NCI-H2227 (cell line): ENCODE data around the gene PRR33.

Experiments
- DNase-seq: peaks from one replicate; lab custom pipeline; 2025; ENCODE audit not compliant: unreplicated experiment; lab: John Stamatoyannopoulos, UW

The PRR33 gene

GRCh38 chr11:1864831-1865665, 26.6 kb downstream of the PRR33 start:
- DNase-seq: no peak

- no peak for DNase-seq
Observed at GRCh38 chr11:1864231-1864630, 27.5 kb downstream of the PRR33 start.

- DNase-seq: peak; percentile 77
Observed at GRCh38 chr11:1863352-1864216, 28.1 kb downstream of the PRR33 start.

DNA sequence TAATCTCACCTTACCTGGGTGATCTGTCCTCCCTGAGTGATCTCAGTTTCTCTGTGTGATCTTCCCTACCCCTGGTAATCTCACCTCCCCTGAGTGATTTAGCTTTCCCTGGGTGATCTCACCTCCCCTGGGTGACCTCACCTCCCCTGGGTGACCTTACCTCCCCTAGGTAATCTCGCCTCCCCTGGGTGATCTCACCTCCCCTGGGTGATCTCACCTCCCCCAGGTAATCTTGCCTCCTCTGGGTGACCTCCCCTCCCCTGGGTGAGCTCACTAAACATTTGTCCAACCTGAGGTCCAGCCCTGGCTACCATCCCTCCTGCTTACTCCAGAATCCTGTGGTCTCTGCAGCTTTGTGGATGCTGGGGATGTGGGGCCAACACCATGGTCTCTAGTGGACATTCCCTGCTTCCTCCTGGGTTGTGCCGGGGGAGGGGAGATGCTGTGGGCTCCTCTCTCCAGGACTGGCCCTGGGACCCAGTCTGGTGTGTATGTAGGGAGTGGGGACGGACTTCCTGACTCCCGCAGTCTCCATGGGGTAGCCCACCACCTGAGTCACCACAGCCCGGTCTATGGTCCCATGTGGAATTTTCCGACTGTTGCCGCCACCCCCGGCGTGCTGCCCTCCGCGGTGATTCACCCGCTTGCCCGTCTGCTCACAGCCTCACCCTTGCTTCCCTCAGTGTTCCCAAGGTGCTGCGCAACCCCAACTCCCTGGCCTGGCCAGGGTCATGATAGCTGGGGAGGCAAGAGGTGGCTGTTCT, 28.9 kb downstream of the PRR33 start:
- no peak for DNase-seq

GRCh38 chr11:1861435-1862411, 30.0 kb downstream of the PRR33 start:
- DNase-seq: no peak

- DNase-seq: no peak
Observed at GRCh38 chr11:1860108-1860507, 31.6 kb downstream of the PRR33 start.

DNA sequence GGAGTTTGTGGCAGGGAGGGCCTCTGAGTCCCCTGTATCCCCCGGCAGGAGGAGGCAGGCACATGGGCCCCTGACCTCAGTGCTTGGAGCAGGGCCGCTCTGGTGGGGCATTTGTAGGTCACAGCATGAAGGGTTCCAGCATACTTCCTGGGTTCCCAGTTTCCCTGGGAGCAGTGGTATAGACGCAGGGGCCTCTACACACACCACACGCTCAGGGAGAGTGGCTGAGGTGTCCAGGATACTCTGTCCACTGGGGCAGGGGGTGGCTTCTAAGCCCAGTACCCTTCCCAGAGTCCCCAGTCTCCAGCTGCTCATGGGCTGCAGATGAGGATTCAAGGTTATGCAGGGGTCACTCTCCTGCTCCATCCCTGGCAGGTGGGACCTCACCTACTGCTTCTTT, 32.7 kb downstream of the PRR33 start:
- DNase-seq: no peak

DNA sequence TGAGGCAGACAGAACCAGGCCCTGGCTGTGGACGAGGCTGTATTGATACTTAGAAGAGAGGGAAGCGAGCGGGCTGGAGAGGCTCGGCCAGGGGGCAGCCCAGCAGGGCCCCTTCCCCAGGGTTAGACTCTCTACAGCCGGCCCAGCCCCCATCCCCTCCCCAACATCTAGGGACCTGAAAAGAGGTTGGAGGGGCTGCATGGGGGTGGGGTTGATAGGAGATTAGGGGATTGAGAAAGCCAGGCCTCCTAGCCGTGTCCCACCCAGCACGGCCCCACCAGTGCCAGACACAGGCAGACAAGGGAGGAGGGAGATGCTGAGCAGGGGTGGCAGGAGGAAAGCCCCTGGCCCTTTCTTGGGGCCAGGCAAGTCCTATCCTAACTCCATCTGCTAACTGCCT, 33.1 kb downstream of the PRR33 start:
- no peak for DNase-seq

- no peak for DNase-seq
Observed at GRCh38 chr11:1858154-1858553, 33.5 kb downstream of the PRR33 start.

DNA sequence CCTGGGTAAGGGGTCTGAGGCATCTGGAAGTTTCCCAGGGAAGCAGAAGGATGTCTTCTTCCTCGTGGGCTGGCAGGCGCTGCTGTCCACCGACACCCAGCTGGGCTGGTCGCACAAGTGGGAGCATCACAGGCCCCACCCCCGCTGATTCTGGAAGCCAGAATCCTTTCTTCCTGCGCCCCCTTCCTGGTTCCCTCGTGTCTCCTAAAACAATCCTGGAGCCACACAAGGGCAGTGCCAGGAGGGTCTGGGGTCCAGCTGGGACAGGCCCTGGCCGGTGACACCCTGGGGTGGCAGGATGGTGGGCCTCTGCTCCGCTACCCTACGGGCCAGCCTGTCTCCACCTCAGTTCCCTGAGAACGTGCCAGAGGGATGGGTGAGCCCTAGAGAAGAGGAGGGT, 34.6 kb downstream of the PRR33 start:
- no peak for DNase-seq

- no peak for DNase-seq
Observed at GRCh38 chr11:1856306-1857005, 35.2 kb downstream of the PRR33 start.

DNA sequence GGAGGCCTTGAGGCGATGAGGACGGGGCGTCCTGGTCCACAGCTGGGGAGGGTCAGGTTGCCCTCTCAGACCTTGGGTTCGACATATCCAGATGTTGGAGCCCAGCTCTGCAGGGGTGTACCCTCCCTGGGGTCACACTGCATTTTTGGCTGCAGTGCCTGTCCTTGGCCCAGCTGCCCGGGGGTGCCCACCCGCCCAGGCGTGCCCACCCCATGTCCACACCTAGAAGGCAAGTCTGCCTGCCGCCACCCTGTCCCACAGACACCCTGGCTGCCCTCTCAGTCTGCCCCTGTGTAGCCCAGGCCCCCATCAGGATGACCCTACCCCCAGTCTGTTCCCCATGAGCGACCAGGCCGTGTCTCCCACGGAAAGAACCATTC, 35.8 kb downstream of the PRR33 start:
- no peak for DNase-seq

DNA sequence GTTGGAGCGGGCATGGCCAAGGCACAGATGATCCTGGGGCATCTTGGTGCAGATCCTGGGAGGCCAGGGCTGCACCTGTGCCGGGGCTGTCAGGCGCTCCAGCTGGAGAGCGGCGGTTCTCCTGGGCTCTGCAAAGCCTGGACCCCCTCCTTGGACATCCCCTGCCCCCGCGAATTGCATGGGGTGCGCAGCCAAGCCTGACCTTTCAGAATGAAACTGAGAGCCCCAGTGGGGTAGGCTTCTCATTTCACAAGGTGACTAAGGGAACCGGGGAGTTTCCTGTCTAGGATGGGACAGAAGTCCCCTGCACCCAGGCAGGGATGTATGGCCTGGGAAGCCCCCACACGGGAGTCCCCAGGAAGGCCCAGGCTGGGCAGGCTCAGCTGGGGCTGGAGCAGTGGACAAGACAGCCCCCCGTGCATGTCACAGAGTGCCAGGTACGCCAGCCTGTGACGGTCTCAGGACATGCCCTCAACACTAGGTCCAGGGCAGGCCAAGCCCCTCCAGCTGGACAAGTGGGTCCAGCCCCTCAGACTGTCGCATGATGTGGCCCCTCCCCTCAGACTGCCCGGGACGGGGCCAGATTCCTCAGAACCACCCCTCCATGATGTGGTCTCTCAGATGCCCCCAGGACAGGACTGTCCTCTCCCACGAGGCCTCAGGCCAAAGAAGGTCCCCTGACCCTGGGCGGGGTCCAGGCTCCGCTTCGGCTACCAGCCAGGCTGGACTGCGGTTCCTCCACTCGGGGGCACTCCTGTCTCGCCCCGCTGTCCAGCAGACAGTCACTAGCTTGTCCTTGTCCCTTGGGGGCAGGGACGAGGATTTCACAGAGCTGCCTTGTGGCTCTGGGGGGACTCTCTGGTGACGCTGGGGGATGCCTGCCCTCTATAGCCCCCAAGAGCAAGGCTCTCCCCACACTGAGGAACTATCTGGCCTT, 36.5 kb downstream of the PRR33 start:
- no peak for DNase-seq

- DNase-seq: no peak
Observed at GRCh38 chr11:1854132-1854948, 37.4 kb downstream of the PRR33 start.

- no peak for DNase-seq
Observed at GRCh38 chr11:1853376-1854131, 38.1 kb downstream of the PRR33 start.

GRCh38 chr11:1852877-1853276, 38.8 kb downstream of the PRR33 start, which contains the start of gene LSP1:
TSS of gene LSP1 (plus strand) at chr11:1853084. CDS start at chr11:1853145, 61 bp downstream.
- no peak for DNase-seq
